NK-92 treated with Interleukin-12 subunit alpha and Interleukin-12 subunit beta, amount 100 ng/mL, for 24 hours (cell line): ENCODE data around the gene SMAGP.
"Not testable (repeated sequence)": the region's sequence is repeated elsewhere in the genome, so short reads cannot be mapped to it uniquely, and the experiment has no call there.

Experiments
- DNase-seq: peaks from one replicate; lab custom pipeline; 2025; lab: John Stamatoyannopoulos, UW

SMAGP gene

GRCh38 chr12:51264297-51264696 lies 5.9 kb downstream of the SMAGP start:
- DNase-seq, result no peak

- no peak for DNase-seq
Measured at GRCh38 chr12:51263341-51263740, 6.9 kb downstream of the SMAGP start.

- DNase-seq, result no peak
Measured at GRCh38 chr12:51262758-51263177, 7.4 kb downstream of the SMAGP start.

GRCh38 chr12:51259600-51259999 lies 10.6 kb downstream of the SMAGP start:
- not testable (repeated sequence) for DNase-seq

GRCh38 chr12:51254536-51254935 lies 15.7 kb downstream of the SMAGP start:
- DNase-seq, result no peak

- DNase-seq, result no peak
Measured at GRCh38 chr12:51253276-51253675, 16.9 kb downstream of the SMAGP start.

GRCh38 chr12:51247523-51248206 lies 22.6 kb downstream of the SMAGP start:
- DNase-seq, result no peak

GRCh38 chr12:51246254-51246853 lies 23.9 kb downstream of the SMAGP start:
- no peak for DNase-seq

GRCh38 chr12:51245476-51246253 lies 24.6 kb downstream of the SMAGP start:
- DNase-seq, result no peak

- no peak for DNase-seq
Measured at GRCh38 chr12:51244269-51244668, 25.9 kb downstream of the SMAGP start.

- no peak for DNase-seq
Measured at GRCh38 chr12:51242876-51243275, 27.3 kb downstream of the SMAGP start.

GRCh38 chr12:51242120-51242519 lies 28.1 kb downstream of the SMAGP start:
- no peak for DNase-seq

GRCh38 chr12:51240971-51241370 lies 29.2 kb downstream of the SMAGP start:
- DNase-seq, result no peak

- peak; percentile 90 for DNase-seq
Measured at GRCh38 chr12:51238510-51239334, 31.5 kb downstream of the SMAGP start, which contains the start of gene DAZAP2. TSS of gene DAZAP2 (plus strand) at chr12:51238826. CDS start at chr12:51238908, 82 bp downstream.

- DNase-seq, result no peak
Measured at GRCh38 chr12:51238037-51238509, 32.1 kb downstream of the SMAGP start.

- no peak for DNase-seq
Measured at GRCh38 chr12:51234530-51234929, 35.7 kb downstream of the SMAGP start.

GRCh38 chr12:51232642-51233041 lies 37.6 kb downstream of the SMAGP start:
- DNase-seq, result no peak

GRCh38 chr12:51229116-51229809 lies 41.0 kb downstream of the SMAGP start:
- DNase-seq, result no peak

GRCh38 chr12:51227962-51228361 lies 42.3 kb downstream of the SMAGP start:
- no peak for DNase-seq

- not testable (repeated sequence) for DNase-seq
Measured at GRCh38 chr12:51227112-51227511, 43.1 kb downstream of the SMAGP start.

GRCh38 chr12:51225771-51226170 lies 44.4 kb downstream of the SMAGP start:
- no peak for DNase-seq
